A673 (cell line): Measurements from ENCODE around the gene FAR1. TPM values are rescaled to one million over a fixed set of nuclear protein-coding genes. Genes with fewer than 3 reads are reported as not detected.

Source experiments
- BruUV-seq: library from RNA; stranded (reverse); fragments of 400-500 nt; replicated peaks from 2 replicates; lab custom pipeline; 2021; lab: Mats Ljungman, UMichigan
- CTCF ChIA-PET: fragments of 300-600 bp; sonication (Branson Sonifier 250); formaldehyde crosslinking; loops from one replicate; lab custom pipeline; 2022; ENCODE audit warnings: antibody characterized with exemption; lab: Charles Lee
- POLR2A ChIA-PET: fragments of 300-600 bp; sonication (Branson Sonifier 250); formaldehyde crosslinking; loops from one replicate; lab custom pipeline; 2022; ENCODE audit warnings: antibody characterized with exemption; ENCODE audit not compliant: low non-redundant PET; lab: Charles Lee
- DNase-seq: peaks from one replicate; pipeline ENCODE4 v3.0.0-alpha.2; 2015; ENCODE audit warnings: low spot score
- H3K27ac ChIP-seq: fragments of 200-600 bp; sonication (generic); 2 replicates; pipeline ENCODE4 v1.5.1; 2016; ENCODE audit warnings: mixed run types, low read depth, mild to moderate bottlenecking, mixed read lengths, antibody characterized with exemption, low read length; ENCODE audit not compliant: poor library complexity, severe bottlenecking
- H3K27me3 ChIP-seq: fragments of 200-600 bp; sonication (generic); replicated peaks from 2 replicates; pipeline ENCODE4 v1.6.1; 2017; ENCODE audit warnings: mixed run types, low read depth, mild to moderate bottlenecking, mixed read lengths, antibody characterized with exemption, low read length; ENCODE audit not compliant: insufficient read depth, poor library complexity
- H3K36me3 ChIP-seq: fragments of 200-600 bp; sonication (generic); 2 replicates; pipeline ENCODE4 v1.6.1; 2016; ENCODE audit warnings: mixed run types, mild to moderate bottlenecking, mixed read lengths, antibody characterized with exemption, low read length; ENCODE audit not compliant: insufficient read depth, poor library complexity, severe bottlenecking
- H3K4me1 ChIP-seq: fragments of 200-600 bp; sonication (generic); 2 replicates; pipeline ENCODE4 v1.6.1; 2017; ENCODE audit warnings: mixed run types, mild to moderate bottlenecking, mixed read lengths, antibody characterized with exemption, low read length; ENCODE audit not compliant: insufficient read depth, poor library complexity, severe bottlenecking
- H3K4me3 ChIP-seq: fragments of 200-600 bp; sonication (generic); 2 replicates; pipeline ENCODE4 v1.5.1; 2016; ENCODE audit warnings: low read depth, mixed run types, mild to moderate bottlenecking, mixed read lengths, low read length; ENCODE audit not compliant: poor library complexity, severe bottlenecking
- H3K9me3 ChIP-seq: fragments of 200-600 bp; sonication (generic); 2 replicates; pipeline ENCODE4 v1.6.1; 2016; ENCODE audit warnings: mixed run types, low read depth, mild to moderate bottlenecking, mixed read lengths, antibody characterized with exemption, low read length; ENCODE audit not compliant: poor library complexity, severe bottlenecking
- EZH2 ChIP-seq: fragments of 200-600 bp; sonication (generic); IDR thresholded peaks from 2 replicates; pipeline ENCODE4 v1.6.1; 2017; ENCODE audit warnings: borderline replicate concordance, low read depth, mild to moderate bottlenecking, mixed read lengths, antibody characterized with exemption, low read length; ENCODE audit not compliant: poor library complexity, severe bottlenecking
- intact Hi-C: fragments of 100-400 bp; cut with micrococcal nuclease; formaldehyde crosslinking; loops from one replicate; pipeline ENCODE4 v1.10.0; 2022; ENCODE audit not compliant: unreplicated experiment
- total RNA-seq: library from RNA; stranded (reverse); gene quantifications from 2 replicates; pipeline ENCODE4 v1.2.3, GENCODE V29; 2021
- TF ChIP-seq, protein P1 (sequence below): fragments of 300-800, 200-600 bp; sonication (generic); conservative IDR thresholded peaks from 2 replicates; pipeline ENCODE4 v1.5.1; 2017; ENCODE audit warnings: low read depth, mild to moderate bottlenecking, antibody characterized with exemption, low read length, moderate library complexity, mixed read lengths

Gene FAR1
- total RNA-seq, 1 experiment from 2014 or later, result 66.6 TPM

- intact Hi-C loops, result no loop called here
- ChIA-PET POLR2A (no interaction called here), CTCF (no interaction called here)
- Histone ChIP-seq H3K4me1 (no peaks in the 10 kb centered on the region), H3K9me3 (no peaks in the 10 kb centered on the region), H3K27me3 (no peaks in the 10 kb centered on the region), H3K4me3 (no peak overlapping the region), H3K27ac (no peak overlapping the region), H3K36me3 (no peaks in the 10 kb centered on the region)
- no peak for DNase-seq
- TF ChIP-seq, protein P1, sequence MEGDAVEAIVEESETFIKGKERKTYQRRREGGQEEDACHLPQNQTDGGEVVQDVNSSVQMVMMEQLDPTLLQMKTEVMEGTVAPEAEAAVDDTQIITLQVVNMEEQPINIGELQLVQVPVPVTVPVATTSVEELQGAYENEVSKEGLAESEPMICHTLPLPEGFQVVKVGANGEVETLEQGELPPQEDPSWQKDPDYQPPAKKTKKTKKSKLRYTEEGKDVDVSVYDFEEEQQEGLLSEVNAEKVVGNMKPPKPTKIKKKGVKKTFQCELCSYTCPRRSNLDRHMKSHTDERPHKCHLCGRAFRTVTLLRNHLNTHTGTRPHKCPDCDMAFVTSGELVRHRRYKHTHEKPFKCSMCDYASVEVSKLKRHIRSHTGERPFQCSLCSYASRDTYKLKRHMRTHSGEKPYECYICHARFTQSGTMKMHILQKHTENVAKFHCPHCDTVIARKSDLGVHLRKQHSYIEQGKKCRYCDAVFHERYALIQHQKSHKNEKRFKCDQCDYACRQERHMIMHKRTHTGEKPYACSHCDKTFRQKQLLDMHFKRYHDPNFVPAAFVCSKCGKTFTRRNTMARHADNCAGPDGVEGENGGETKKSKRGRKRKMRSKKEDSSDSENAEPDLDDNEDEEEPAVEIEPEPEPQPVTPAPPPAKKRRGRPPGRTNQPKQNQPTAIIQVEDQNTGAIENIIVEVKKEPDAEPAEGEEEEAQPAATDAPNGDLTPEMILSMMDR, result no peak
- TF ChIP-seq EZH2, result no peak
- BruUV-seq, result no TSS peak
Observed at GRCh38 chr11:13763341-13763740, 94.9 kb downstream of the FAR1 start.

GRCh38 chr11:13765886-13766285 is 97.4 kb downstream of the FAR1 start:
- DNase-seq, result no peak
- Histone ChIP-seq H3K27me3 (no peaks in the 10 kb centered on the region), H3K9me3 (no peaks in the 10 kb centered on the region), H3K36me3 (no peaks in the 10 kb centered on the region), H3K4me3 (no peak overlapping the region), H3K4me1 (no peaks in the 10 kb centered on the region), H3K27ac (no peak overlapping the region)
- POLR2A ChIA-PET, result no interaction called here
- intact Hi-C loops, result no loop called here
- CTCF ChIA-PET, result no interaction called here
- no TSS peak for BruUV-seq
- TF ChIP-seq EZH2, result no peak
- TF ChIP-seq, protein P1, result no peak

DNA sequence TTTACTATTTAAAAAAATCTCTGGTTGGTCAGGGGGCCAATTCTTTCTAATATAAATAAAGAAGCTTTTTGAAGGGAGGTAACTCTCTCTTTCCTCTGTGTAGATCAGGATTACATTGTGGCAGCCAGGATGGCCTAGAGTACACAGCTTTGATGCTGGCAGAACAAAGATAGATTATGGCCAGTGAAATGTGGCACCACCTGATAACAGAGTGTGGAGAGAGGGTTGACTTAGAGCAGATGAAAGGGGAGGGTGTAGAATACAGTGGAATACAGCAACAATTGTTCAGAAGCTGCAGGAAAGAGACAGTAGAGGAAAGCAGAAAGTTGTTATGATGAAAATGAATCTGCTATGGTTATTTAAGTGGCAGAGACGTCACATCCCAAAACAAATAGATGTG is 99.0 kb downstream of the FAR1 start:
- TF ChIP-seq, protein P1, result no peak
- TF ChIP-seq EZH2, result no peak
- Histone ChIP-seq H3K36me3 (no peaks in the 10 kb centered on the region), H3K4me3 (no peak overlapping the region), H3K4me1 (no peaks in the 10 kb centered on the region), H3K9me3 (no peaks in the 10 kb centered on the region), H3K27ac (no peak overlapping the region), H3K27me3 (no peaks in the 10 kb centered on the region)
- no peak for DNase-seq
- no TSS peak for BruUV-seq
- ChIA-PET POLR2A (no interaction called here), CTCF (no interaction called here)
- intact Hi-C loops, result no loop called here
